GM13976 (cell line): Measurements from ENCODE around the gene DOK4.

Experiments
- DNase-seq: peaks from one replicate; pipeline ENCODE4 v3.0.0; 2012; ENCODE audit warnings: low spot score
- in situ Hi-C: fragments of 300-500 bp; cut with MboI; formaldehyde crosslinking; loops from one replicate; pipeline ENCODE4 v1.12.0; 2022; ENCODE audit warnings: low sequenced_read_pairs, mixed read lengths, inconsistent platforms; ENCODE audit not compliant: unreplicated experiment
- TF ChIP-seq, protein P1 (sequence below): IDR thresholded peaks from 2 replicates; pipeline ENCODE4 v1.5.1; 2012; ENCODE audit warnings: borderline replicate concordance, mild to moderate bottlenecking; ENCODE audit not compliant: insufficient read depth; ENCODE audit errors: extremely low read depth, missing control alignments, control extremely low read depth

Gene DOK4

DNA sequence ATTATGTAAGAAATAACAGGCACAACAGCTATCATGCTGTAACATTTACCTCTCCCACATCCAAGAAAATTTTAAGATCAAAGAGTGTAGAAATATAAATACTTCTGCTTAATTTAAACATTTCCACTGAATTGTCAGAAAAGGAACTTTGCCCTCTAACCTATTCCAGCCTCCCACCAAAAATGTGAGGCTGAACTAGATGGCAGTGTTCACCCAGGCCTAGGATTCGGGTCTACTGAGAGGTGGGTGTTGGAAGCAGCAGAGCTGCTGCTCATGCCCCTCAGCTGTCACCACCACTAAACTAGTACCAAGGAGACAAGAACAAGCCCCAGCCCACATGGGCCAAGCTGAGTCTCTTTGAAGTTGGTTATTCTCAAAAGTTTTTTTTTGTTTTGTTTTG, 50.5 kb downstream of the DOK4 start:
- DNase-seq: no peak
- in situ Hi-C loops: no loop called here
- TF ChIP-seq, protein P1, sequence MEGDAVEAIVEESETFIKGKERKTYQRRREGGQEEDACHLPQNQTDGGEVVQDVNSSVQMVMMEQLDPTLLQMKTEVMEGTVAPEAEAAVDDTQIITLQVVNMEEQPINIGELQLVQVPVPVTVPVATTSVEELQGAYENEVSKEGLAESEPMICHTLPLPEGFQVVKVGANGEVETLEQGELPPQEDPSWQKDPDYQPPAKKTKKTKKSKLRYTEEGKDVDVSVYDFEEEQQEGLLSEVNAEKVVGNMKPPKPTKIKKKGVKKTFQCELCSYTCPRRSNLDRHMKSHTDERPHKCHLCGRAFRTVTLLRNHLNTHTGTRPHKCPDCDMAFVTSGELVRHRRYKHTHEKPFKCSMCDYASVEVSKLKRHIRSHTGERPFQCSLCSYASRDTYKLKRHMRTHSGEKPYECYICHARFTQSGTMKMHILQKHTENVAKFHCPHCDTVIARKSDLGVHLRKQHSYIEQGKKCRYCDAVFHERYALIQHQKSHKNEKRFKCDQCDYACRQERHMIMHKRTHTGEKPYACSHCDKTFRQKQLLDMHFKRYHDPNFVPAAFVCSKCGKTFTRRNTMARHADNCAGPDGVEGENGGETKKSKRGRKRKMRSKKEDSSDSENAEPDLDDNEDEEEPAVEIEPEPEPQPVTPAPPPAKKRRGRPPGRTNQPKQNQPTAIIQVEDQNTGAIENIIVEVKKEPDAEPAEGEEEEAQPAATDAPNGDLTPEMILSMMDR: no peak

DNA sequence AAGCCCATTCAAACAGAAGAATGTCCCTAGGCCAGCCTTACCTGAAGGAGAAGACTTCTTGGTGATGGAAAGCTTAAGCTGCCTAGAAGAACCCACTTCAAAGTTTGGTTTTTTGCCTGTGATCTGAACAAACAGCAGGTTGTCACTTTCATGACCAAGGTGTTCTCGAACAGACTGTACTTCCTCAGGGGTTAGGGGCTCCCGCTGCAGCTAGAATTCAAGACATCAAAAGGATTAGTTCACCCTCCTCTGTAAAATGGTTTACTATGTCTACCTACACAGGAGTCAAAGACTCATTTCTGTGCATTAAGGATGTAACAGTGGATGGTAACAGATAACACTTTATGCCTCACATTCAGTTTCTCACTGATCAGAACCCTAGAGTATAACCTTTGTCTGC, 52.3 kb downstream of the DOK4 start:
- DNase-seq: no peak
- in situ Hi-C loops: no loop called here
- TF ChIP-seq, protein P1: no peak

DNA sequence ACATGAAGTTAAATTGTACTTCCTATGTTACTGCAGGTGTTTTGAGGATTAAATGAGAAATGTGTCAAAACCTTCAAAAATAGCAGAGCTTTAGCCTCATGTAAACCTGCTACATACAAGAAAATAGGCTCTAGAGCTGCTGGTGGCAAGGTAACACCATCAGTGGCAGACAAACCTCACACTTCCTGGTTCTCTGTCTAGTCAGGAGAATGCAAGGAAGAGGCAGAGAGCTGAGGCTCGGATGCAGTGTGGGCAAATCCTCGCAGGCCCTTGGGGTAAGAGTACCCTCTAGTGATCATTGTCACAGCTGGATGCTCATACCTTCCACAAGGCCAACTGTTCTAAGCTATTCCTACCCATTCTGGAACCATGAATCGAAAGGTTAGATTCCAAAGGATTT, 53.3 kb downstream of the DOK4 start:
- TF ChIP-seq, protein P1: no peak
- in situ Hi-C loops: no loop called here
- DNase-seq: no peak

DNA sequence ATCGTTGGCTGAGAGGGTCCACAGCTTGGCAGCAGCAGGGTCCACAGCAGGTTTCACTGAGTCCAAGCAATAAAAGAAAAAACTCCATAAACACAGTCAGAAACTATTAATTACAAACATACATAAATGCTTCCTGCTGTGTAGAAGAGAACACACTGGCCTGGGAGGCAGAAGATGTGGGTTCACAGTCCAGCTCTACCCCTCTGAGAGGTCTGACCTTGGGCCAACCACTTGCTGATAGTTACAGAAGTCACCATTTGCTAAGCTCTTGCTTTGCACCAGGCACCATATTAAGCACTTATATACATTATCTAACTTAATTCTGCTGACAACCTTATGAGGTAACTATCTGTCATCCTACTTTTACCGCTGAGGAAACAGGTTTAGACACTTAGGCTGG, 53.8 kb downstream of the DOK4 start:
- in situ Hi-C loops: no loop called here
- DNase-seq: no peak
- TF ChIP-seq, protein P1: no peak

DNA sequence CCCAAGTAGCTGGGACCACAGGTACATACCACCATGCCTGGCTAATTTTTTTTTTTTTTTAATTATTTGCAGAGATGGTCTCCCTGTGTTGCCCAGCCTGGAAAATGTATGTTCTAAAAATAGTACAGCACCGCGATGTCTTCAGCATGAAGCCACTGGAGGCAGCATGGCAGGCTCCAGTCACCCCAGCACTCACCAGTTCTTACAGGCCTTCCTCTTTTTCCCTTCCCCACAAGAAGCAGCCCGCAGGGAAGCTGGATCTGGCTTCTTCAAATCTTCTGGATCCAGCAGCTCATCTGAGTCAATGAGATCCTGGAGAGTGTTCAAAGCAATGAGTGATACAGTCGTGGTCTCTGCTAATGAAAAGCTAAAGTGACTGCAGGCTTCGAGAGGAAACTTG, 55.3 kb downstream of the DOK4 start:
- in situ Hi-C loops: no loop called here
- TF ChIP-seq, protein P1: no peak

DNA sequence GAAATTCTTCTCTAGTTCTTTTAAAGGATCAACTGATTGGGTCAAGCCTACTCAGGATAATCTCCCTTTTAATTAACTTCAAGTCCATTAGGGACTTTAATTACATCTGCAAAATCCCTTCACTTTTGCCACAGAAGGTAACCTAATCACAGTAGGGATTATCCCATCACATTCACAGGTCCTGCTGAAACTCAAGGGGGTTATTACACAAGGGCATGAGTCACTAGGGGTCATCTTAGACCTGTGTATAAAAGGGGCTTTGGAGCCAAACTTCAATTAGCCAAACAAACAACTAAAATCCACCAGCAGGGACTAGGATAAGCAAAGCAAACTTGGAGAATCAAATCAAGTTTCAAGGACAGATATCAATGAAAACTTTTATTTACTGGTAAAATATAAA, 58.5 kb downstream of the DOK4 start:
- in situ Hi-C loops: no loop called here
- no peak for DNase-seq
- TF ChIP-seq, protein P1: no peak

More for the DNA sequence above, 55.3 kb downstream of the DOK4 start:
- no peak for DNase-seq

DNA sequence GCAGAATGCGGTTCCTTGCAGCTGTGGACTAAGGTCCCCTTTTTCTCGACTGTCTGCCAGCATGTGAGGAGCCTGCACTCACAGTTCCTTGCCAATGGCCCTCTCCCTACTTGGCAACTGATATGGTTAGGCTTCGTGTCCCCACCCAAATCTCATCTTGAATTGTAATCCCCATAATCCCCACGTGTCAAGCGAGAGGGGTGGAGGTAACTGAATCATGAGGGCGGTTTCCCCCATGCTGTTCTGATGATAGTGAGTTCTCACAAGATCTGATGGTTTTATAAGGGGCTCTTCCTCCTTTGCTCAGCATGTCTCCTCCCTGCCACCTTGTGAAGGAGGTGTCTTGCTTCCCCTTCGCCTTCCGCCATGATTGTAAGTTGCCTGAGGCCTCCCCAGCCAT, 59.0 kb downstream of the DOK4 start:
- in situ Hi-C loops: no loop called here
- TF ChIP-seq, protein P1: no peak
- no peak for DNase-seq
